Chondrocyte (in vitro differentiated cells): Measurements from ENCODE around the gene CD300E. TPM values are rescaled to one million over a fixed set of nuclear protein-coding genes. Genes with fewer than 3 reads are reported as not detected.

ENCODE experiments used
- DNase-seq: peaks from one replicate; pipeline ENCODE4 v3.0.0; 2021; ENCODE audit warnings: mixed read lengths, low spot score
- H3K27ac Mint-ChIP-seq: one replicate; pipeline ENCODE4 v1.8.0; 2021; ENCODE audit warnings: mild to moderate bottlenecking, moderate library complexity, mixed read lengths; ENCODE audit not compliant: unreplicated experiment
- H3K27me3 Mint-ChIP-seq: 2 replicates; pipeline ENCODE4 v1.8.0; 2021; ENCODE audit warnings: low read depth, mixed read lengths
- H3K36me3 Mint-ChIP-seq: 2 replicates; pipeline ENCODE4 v1.8.0; 2021; ENCODE audit warnings: low read depth, mixed read lengths
- H3K4me1 Mint-ChIP-seq: 2 replicates; pipeline ENCODE4 v1.8.0; 2021; ENCODE audit warnings: low read depth, mild to moderate bottlenecking, mixed read lengths
- H3K4me3 Mint-ChIP-seq: one replicate; pipeline ENCODE4 v1.8.0; 2021; ENCODE audit warnings: mild to moderate bottlenecking, moderate library complexity, mixed read lengths; ENCODE audit not compliant: unreplicated experiment
- H3K9me3 Mint-ChIP-seq: 2 replicates; pipeline ENCODE4 v1.8.0; 2021; ENCODE audit warnings: low read depth, mixed read lengths
- CTCF ChIP-seq: fragments of 200-600 bp; sonication (generic); IDR thresholded peaks from 2 replicates; pipeline ENCODE4 v1.5.0; 2021; ENCODE audit warnings: antibody characterized with exemption, mild to moderate bottlenecking, moderate library complexity
- total RNA-seq: library from RNA; stranded (reverse); gene quantifications from 3 replicates; pipeline ENCODE4 v1.2.1, GENCODE V29; 2021

Gene CD300E
- total RNA-seq, 1 donor from 2014 or later: not detected

GRCh38 chr17:74598346-74599022, 25.1 kb downstream of the CD300E start:
- no peak for TF ChIP-seq CTCF
- H3K4me3 Mint-ChIP-seq: no peak overlapping the region
- no peak for DNase-seq
- H3K27me3 Mint-ChIP-seq: peaks cover 45% of the 10 kb centered on the region
- H3K4me1 Mint-ChIP-seq: no peaks in the 10 kb centered on the region
- no peaks in the 10 kb centered on the region for H3K9me3 Mint-ChIP-seq
- no peak overlapping the region for H3K27ac Mint-ChIP-seq
- no peaks in the 10 kb centered on the region for H3K36me3 Mint-ChIP-seq

GRCh38 chr17:74597069-74597790, 26.3 kb downstream of the CD300E start:
- no peak for TF ChIP-seq CTCF
- H3K27ac Mint-ChIP-seq: no peak overlapping the region
- H3K4me1 Mint-ChIP-seq: peaks cover 8% of the 10 kb centered on the region
- H3K36me3 Mint-ChIP-seq: no peaks in the 10 kb centered on the region
- H3K4me3 Mint-ChIP-seq: no peak overlapping the region
- H3K9me3 Mint-ChIP-seq: no peaks in the 10 kb centered on the region
- DNase-seq: no peak
- peaks cover 42% of the 10 kb centered on the region for H3K27me3 Mint-ChIP-seq

GRCh38 chr17:74595037-74595750, 28.3 kb downstream of the CD300E start:
- no peak for DNase-seq
- Mint-ChIP-seq H3K27me3 (peaks cover 33% of the 10 kb centered on the region), H3K4me3 (no peak overlapping the region), H3K27ac (no peak overlapping the region), H3K36me3 (no peaks in the 10 kb centered on the region), H3K4me1 (peaks cover 9% of the 10 kb centered on the region), H3K9me3 (no peaks in the 10 kb centered on the region)
- no peak for TF ChIP-seq CTCF

GRCh38 chr17:74592087-74592990, 31.2 kb downstream of the CD300E start, which contains the start of gene CD300LD:
Gene CD300LD, minus strand, starts transcription at chr17:74592283. Its CDS starts 81 bp downstream, at chr17:74592202.
- no peak for TF ChIP-seq CTCF
- Mint-ChIP-seq H3K4me1 (peaks cover 9% of the 10 kb centered on the region), H3K36me3 (no peaks in the 10 kb centered on the region), H3K27ac (no peak within 1 kb of the TSS), H3K27me3 (peaks cover 33% of the 10 kb centered on the region), H3K9me3 (peaks cover 10% of the 10 kb centered on the region), H3K4me3 (no peak within 1 kb of the TSS)
- DNase-seq: no peak
